CD4-positive, alpha-beta T cell treated with Interleukin-17A for 4 hours (primary cell): Measurements from ENCODE around the gene PAPOLB.

ENCODE experiments used
- DNase-seq: peaks from one replicate; pipeline ENCODE4 v3.0.0-alpha.2; 2020; ENCODE audit warnings: mixed read lengths

The PAPOLB gene

DNA sequence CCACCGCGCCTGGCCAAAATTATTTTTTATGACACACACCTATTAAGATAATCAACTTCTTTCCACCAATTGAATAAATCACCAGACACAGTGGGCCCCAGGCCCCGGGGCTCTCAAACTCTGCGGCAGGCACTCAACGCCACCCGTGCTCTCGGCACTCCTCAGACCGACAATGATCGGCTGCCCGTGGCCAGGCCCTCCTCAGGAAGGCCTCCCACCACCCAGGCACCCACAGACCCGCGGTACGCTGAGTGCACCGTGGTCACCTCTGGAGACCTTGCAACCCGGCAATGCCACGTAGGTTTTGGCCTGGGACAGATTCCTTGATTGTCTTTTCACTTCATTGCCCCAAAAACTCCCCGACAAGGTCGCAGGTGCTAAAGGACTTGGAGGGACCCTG, 14.8 kb upstream of the PAPOLB start:
- DNase-seq = no peak

DNA sequence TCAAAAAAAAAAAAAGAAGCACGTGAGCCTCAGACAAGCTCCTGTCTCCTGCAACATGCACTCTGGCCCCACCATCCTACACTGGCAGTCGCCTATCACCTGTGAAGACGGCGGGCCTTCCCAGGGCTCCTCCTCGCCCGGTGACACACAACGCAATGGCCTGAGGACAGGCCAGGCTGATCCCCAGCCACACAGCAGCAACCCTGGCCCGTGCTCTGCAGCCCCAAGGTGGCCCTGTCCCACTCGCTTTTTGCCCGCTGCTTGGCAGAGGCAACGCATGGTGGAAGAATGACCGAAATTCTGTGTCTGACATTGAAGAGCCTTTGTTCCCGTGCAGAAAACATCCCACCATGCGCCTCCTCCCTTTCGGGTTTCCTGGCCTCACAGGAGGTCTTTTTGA, 13.6 kb upstream of the PAPOLB start:
- no peak for DNase-seq

DNA sequence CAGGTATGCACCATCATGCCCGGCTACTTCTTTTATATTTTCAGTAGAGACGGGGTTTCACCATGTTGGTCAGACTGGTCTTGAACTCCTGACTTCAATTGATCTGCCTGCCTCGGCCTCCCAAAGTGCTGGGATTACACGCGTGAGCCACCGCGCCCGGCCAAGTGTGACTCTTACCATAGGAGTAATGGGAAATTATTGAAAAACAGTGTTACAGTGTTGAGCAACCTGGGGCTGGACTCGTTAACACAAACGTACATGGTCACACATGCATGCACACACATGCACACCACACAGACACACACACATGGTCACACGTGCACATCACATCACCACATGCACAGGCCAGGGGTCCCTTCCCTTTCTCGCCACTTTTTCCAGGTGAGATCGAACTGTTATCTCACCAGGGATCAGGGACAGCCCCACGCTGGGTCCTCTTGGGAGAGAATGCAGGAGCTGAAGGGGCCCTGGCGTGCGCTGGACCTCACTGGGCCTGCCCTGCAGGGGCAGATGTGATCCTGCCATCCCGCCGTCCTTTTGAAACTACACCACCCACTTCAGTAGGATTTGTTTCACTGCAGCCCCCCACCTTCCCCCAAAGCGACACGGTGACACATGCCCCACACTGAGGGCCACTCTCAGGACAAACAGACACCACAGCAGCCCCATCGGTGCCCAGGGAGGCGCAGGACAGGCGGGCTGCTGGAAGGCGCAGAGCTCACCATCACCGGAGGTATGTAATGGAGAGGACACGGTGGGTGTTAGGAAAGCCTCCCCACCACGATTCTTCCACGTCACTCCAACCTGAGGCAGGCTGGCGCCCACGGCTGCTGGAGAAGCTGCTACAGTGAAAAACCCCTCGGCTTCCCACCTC, 11.5 kb upstream of the PAPOLB start:
- DNase-seq = no peak

DNA sequence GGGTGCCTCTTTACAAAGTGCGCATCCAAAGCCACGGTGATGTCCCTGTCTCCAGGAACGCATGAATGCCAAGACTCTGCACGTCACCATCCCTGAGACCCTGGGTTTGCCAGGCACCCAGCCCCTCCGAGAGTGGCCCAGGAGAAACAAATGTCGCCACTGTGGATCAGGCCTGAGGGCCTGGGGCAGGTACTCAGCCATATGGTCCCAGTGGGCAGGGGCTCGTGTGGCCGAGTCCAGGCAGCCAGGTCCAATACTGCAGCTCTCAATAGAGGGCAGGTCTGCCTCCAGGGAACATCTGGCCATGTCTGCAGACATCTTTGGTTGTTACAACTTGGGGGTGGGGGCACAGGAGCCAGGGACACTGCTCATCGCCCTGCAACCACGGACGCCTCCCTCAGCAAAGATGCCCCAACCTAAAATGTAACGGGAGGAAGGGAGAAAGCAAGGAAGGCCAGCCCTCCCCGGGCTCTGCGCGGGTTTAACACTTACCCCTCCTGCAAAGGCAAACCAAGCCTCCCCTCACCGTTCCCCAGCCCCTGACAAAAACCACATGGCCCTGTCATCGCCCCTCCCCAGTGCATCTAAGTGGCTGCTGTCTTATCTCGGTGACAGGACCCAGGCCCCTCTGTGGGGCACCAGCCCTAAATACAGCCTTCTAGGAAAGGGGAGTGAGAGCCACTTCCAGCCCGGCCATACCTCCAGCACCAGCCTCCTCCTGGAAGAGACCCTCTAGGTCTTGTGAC, 10.3 kb upstream of the PAPOLB start:
- no peak for DNase-seq

DNA sequence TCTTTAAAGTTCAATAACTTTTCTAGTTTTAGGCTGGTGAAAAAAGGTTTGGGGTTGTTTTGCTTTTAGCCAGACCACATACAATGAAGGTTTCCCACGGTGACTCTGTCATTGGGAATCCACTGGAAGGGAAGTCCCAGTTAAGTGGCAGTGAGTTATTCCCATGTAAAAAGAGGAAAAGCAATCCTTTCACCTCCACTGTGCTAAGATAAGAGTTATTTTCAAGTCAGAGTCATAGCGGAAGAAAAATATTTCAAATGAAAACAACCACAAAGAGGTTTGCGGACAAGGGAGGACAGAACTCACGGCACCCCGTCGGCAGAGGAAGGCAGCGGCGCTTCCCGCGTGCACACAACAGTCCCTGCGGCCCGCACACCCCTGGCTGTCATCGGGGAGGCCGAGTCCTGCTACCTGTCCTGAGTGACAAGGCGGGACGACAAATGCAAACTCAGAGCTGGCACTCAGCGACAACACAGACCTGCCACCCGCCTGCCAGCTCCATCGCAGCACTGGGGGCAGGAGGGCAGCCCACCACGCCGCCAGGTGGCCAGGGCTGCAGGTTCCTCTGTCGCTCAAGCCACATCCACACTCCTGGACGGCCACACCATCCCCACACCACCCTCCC, 9.3 kb upstream of the PAPOLB start:
- DNase-seq = no peak

DNA sequence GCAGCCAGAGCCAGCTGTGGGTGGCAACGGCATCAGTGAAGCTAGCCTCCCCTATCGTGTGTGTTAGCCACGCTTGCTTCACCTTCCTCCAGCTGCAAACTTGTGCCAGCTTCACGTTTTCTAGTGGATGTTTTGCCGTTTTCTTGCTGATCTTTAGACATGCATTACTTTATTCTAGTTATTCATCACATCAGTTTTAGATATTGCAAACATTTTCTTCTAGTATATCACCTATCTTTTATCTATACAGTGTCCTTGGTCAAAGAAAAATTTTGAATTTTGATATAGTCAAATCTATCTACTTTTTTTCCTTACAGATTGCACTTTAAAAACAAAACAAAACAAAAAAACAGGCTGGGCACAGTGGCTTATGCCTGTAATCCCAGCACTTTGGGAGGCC, 6.7 kb upstream of the PAPOLB start:
- no peak for DNase-seq

DNA sequence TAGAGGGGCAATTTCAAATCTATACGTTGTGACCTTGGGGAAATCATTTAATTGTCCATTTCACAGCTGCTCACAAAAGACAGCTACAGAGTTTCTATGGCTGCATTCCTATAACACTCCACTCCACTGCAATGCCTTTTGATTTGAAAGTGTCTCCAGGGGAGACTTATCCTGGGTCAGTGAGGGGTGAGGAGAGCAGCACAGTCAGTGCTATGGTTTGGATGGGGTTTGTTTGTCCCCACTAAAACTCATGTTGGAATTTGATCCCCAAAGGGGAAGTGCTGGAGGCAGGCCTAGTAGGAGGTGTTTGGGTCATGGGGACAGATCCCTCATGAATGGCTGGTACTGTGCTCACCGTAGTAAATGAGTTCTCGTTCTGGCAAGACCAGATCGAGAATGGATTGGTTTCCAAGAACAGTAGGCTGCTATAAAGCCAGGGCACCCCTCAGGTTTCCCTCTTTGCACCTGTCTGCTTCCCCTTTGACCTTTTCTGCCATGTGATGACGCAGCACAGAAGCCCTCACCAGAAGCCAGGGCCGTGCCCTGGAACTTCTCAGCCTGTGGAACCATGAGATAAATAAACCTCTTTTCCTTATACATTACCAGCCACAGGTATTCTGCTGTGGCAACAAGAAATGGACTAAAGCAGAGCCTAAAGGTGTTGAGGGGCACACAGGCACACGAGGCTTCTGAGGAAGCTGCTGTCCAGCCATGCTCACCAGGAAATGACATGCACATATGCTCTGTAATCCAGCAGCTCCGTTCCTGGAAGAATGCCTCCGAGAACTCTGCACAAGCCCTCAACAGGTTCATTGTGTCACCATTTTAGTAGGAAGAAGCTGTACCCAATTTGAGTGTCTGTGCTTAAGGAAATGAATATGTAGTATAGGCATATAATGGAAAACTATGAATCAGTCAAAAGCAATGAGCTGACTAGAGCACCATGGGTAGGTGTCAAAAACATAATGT, 5.0 kb upstream of the PAPOLB start:
- no peak for DNase-seq

DNA sequence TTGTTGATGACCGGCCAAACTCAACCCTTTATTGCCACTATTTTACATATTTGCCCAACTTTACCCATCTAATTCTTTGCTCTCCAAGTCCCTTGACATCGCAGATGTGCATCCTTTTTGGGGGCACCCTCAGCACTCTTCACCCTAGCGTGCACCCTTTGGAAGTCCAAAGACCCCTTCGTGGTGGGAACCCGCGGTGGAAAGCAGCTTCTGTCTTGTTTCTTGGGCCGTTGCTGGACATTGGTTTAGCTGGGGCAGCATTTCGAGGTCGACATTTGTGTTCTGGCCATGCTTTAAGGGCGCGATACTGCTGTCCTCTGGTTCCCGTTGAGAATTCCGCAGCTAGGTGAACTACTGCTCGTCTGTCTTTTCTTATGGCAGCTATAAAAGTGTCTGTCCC, 326 bp upstream of the PAPOLB start:
- no peak for DNase-seq

DNA sequence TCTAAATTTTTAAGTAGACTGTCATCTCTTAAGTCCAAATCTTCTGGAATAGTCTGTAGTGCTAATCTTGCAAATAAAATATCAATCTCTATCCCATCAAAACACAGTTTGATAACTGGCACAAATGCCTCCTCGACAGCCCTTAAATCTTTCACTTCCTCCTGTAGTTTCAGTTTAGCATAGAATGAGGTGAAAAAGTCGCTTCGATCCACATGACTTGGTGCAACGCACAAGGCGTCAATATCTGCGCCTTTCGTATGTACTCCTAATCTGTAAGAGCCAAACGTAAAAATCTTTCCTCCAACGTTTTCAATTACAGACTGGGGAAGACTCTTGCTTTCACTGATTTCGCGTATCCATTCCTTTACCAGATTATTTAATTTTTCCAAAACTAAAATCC, 603 bp downstream of the PAPOLB start:
- no peak for DNase-seq

DNA sequence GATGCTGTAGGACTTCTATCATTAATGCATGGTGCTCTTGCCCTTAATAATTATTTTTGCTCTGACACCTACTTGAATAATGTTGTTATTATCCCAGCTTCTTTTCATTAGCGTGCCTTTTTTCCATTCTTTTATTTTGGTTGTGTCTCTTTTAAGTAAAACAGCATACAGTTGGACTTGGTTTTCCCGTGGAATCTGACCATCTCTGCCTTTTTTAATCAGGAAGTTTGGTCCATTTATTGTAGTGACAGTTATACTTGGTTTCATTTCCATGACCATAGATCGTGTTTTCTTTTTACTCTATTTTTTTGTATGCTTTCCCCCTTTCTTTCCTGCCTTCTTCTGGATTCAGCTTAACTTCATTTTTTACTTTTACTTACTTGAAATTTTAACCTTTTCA, 4.6 kb downstream of the PAPOLB start:
- DNase-seq = no peak

DNA sequence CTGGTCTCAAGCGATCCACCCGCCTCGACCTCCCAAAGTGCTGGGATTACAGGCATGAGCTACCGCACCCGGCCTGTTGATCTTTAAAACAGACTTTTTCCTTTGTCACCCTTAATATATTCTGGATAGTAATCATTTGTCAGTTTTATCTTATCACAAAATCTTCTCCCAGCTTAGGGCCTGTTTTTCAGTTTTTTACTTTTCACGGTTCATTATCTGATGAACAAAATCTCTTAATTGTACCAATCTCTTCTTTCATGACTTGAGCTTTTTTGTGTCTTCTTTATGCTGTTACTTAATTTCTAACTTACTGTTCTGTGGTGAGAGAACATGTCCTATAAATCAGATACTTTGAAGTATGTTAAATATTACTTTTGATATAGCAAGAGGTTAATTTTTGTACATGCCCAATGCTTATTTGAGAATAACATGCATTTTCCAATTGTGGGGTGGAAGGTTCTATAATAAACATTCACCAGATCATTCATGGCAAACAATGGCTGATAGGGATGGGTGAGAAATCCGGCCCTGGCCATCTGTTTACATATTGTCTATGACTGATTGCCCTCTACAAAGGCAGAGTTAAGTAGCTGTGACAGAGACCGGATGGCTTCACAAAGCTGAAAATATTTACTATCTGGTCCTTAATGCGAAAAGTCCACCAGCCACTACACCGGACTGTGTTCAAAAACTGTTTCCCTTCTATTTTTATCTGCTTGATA, 5.3 kb downstream of the PAPOLB start:
- no peak for DNase-seq

DNA sequence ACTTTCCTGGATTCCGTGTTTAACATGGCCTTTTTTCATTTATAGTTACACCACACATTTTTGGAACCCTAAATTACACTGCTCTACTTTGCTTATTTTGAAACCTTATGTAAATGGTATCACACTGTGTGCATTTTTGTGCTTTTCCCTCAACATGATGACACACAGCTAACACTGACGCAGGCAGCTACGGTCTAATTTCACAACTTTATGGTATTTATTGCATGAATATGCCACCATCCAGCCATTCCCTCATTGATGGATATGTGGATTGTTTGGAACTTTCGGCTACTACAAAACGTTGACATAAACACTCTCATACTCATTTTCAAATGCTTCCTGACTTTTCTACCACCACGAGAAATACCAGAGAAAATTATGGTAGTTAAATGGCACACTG, 6.9 kb downstream of the PAPOLB start:
- DNase-seq = no peak

DNA sequence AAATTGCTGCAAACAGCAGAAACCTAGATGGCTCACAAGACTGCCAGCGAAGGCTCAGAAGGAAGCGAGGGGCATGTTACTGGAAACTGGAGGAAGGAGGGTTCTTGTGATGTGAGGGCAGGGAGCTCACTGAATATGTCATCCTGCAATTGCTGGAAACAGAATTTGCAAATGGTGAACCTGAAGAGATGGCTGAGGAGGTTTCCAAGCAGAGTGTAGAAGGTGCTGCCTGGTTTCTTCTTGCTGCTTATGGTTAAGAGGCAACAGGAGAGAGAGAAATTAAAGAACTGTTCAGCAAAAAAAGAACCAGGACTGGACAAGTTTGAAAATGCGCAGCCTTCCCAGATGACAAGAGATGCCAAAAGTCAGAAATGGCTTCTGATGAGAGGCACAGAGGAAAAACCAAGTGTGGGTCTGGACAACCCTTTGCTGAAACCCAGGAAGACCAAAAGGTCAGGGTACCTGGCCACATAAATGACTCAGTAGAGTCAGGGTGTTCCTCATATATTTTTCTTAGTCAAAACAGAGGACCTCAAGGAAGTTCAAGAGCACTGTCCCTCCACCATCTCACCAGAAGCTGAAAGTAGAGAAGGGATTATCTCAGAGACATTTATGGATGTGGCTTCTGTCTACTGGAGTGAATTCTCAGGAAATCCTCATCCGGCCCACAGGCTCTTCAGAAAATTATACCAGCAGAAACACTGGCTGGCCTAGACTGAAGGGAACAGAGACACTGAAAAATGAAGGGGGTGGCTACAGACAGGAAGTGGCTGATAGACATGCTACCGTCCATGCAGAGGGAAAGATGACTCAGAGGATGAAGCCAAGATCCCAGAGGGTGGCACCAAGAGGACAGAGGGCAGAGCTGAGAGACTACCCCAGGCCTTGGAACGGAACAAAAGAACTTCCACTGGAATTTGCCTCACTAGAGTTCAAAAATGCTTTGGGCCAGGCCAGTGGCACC, 10.1 kb downstream of the PAPOLB start:
- DNase-seq = no peak

DNA sequence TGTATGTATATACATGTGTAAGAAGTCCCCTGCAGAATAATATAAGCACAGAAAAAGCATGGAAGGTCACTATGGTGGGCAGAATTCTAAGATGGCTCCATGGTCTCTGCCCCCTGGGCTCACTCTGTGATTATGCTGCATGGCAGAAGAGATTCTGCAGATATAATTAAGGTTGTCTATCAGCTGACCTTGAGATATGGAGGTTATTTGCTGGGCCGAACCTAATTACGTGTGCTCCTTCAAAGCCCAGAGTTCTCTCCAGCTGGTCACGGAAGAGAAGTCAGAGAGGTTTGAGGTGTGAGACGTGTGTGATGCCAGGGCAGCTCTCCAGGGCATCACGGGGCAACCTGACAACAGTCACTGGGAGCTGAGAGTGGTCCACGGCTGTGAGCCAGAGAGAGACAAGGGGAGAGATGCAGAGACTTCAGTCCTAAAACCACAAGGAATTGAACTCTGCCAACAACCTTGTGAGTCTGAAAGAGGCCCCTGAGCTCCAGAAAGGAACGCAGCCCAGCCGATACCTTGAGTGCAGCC, 11.5 kb downstream of the PAPOLB start:
- DNase-seq = no peak

DNA sequence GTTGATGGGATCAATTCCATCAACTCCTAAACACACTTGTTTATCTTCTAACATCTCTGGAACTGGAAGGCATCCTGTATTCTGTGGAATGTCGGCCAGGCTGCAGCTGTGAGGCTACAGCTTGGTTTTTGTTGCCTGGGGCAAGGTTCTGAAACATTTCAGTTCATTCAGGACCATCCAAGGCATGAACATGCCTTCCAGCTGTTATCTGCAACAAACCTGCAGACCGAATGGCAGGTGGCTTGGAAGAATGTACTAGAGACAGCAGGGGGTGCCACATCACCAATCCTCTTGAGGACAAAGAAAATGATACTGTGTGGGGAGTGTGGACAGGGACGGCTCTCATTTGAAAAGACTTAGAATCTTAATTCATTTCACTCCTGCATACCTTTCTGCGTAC, 12.4 kb downstream of the PAPOLB start:
- DNase-seq = peak; percentile 30

DNA sequence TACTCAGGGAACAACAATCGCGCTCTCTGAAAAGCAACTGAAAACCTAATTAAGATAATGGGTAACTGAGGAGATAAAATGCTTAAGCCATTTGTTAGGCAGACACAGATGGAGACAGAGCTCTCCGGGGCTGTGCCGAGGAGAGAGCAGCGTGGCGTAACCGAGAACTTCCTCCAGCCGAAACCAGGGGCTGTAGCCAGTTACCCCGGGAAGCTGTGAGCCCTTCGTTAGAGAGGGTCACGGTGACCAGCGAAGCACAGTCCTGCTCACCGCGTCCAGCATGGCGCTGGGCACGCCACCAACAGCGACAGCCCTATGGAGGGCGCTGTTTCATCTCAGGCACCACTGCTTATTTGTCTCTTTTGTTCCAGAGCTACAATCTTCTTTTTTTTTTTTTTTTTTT, 16.1 kb downstream of the PAPOLB start:
- no peak for DNase-seq

DNA sequence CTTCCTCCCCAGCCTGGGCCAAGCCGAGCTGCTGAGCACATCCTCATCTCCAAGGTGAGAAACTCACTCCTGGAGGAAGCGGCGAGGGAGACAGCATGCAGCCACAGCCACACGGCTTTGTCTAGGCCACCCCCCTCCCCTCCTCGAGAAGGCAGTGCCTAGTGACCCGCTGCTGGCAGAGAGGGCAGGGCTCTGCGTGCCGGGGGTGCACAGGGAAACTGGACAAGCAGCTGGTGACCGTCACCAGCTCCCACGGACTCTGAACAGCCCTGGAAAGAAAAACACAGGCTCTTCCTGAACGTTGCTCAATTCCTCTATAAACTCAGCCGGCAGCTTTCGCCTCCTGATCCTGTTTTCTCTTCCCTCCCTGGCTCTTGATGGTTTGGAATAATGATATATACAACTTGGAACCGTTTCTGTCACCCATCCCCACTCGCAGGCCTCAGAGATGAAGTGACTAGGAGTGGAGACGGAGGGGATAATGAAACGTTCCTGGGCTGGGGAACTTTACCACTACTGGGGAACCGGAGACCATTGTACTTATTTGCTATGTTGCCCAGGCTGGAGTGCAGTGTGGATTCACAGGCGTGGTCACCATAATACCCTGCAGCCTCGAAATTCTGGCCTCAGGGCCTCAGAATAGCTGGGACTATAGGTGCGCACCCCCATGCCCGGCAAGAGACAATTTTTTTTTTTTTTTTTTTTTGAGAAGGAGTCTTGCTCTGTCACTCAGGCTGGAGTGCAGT, 19.3 kb downstream of the PAPOLB start:
- no peak for DNase-seq

DNA sequence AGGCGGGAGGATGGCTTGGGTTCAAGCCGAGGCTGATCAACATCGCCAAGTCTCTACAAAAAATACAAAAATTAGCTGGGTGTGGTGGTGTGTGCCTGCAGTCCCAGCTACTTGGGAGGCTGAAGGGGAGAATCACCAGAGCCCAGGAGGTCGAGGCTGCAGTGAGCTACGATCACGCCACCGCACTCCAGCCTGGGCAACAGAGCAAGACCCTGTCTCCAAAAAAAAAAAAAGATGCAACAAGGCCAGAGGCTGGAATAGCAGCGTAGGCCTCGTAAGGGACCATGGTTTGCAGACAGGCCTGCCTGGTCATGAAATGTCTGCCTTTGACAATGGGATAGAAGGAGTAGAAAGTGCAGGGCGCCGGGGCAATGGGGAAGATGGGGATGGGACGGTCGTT, 20.0 kb downstream of the PAPOLB start:
- no peak for DNase-seq

DNA sequence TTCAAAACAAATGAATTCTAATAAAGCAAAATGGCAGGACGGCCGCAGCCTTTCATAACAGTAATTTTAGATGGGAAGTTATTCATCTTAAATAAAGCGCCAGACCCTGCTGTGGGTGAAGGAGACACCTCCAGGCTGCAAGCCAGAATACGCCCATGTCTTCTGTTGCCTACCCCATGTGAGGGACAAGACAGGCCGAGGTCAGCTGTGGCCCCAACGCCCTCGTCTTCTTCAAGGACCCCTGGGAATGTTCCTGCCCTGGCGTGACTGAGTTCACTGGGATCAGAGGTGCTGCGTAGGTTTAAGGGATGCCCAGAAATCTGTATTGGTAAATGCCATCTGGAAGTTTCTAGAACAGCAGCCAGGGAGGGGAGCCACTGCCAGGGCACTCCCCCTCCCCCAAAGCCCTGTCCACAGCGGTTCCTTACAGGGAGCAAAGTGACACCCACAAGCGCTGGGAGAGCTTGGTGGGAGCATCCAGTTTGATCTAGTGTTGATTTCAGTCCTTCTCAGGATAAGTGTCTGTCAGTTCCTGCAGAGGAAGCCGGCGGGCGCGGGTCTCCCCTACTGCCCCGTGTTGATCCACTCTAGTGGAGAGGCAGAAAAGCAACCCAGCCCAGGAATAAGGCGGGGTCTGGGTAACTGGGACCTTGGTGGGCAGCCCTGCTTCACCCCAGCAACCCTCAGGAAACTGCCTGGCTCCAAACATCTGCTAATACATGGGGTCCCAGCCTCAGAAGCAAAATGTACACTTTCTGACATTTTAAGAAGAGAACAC, 20.6 kb downstream of the PAPOLB start:
- DNase-seq = no peak
